Measurements from ENCODE around the gene PPP1R1B. TPM values are rescaled to one million over a fixed set of nuclear protein-coding genes. Genes with fewer than 3 reads are reported as not detected.

PPP1R1B gene
- total and polyA plus RNA-seq, 2 donors (not counting 1 experiment from before 2014, with no cell fraction given), result not detected

DNA sequence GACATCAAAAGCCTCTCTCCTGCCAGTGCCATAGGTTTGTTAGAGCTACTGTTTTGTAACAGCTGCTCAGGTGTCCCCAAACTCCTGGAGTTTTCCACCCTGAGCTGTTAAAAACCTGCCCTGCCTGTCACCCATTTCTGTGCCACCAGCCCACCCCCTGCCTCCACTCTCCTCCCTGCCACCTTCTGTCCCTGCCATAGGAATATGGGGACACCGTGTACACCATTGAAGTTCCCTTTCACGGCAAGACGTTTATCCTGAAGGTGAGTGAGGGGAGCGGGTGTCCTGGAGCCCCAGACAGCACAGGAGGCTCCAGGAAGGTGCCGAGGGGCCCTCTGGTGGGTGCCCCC, 33.2 kb downstream of the PPP1R1B start:
- Mint-ChIP-seq H3K4me3 (peak overlapping the region; percentile 67), H3K4me1 (peaks cover 40% of the 10 kb centered on the region)
- 83% methylated on average over 4 of the region's 5 CpGs for WGBS (ENCODE audit: insufficient coverage)

More for the DNA sequence above, 33.2 kb downstream of the PPP1R1B start:
- DNase-seq (no peak), ATAC-seq (ENCODE audit: low read depth) (no peak)
- ChIA-PET POLR2A (interaction anchor here (0.6 to 0.9 kb wide), 2 partner anchors 15 to 16 kb away, joined by 7 read pairs; no protein-coding TSS in a partner anchor), CTCF (interaction anchor here (0.6 to 1.6 kb wide), 7 partner anchors 8 to 39 kb away, joined by 3 to 7 read pairs (median 5); partner anchors contain the start of gene PNMT)
- Histone ChIP-seq H3K27me3 (replicated peaks in 1 of 4; ENCODE audit: control extremely low read depth in 1 of 4, control insufficient read depth in 3 of 4, insufficient read depth in 4 of 4, low read length in 3 of 4) (no peaks in the 10 kb centered on the region), H3K9ac (ENCODE audit: low read length) (no peak overlapping the region), H3K4me3 (ENCODE audit: control extremely low read depth in 1 of 5, extremely low read depth in 1 of 5, insufficient read depth in 1 of 5, low read depth in 2 of 5, low read length in 4 of 5) (peak overlapping the region in 1 of 5 experiments; percentile 9), H3K9me3 (ENCODE audit: control extremely low read depth in 1 of 3, control insufficient read depth in 2 of 3, insufficient read depth in 1 of 3, low read length in 2 of 3) (no peaks in the 10 kb centered on the region), H4K20me1 (ENCODE audit: control insufficient read depth, insufficient read depth, low read length, poor library complexity, severe bottlenecking) (no peaks in the 10 kb centered on the region), H3K79me2 (ENCODE audit: control insufficient read depth, insufficient read depth, low read length) (peaks cover 17% of the 10 kb centered on the region), H2AFZ (ENCODE audit: insufficient read depth, low read depth, low read length, poor library complexity, severe bottlenecking) (peak overlapping the region; percentile 44), H3K4me2 (replicated peaks; ENCODE audit: low read depth, low read length, poor library complexity, severe bottlenecking) (peak overlapping the region; percentile 58), H3K4me1 (ENCODE audit: control insufficient read depth in 2 of 2, insufficient read depth in 2 of 2, low read length in 2 of 2) (peaks cover 34 to 55% of the 10 kb centered on the region in 2 donors), H3K36me3 (replicated peaks in 1 of 2; ENCODE audit: control extremely low read depth in 1 of 2, control insufficient read depth in 1 of 2, extremely low read depth in 1 of 2, insufficient read depth in 2 of 2, low read length in 1 of 2) (peaks cover 0 to 36% of the 10 kb centered on the region in 2 experiments), H3K27ac (ENCODE audit: low read length in 2 of 2) (peak overlapping the region; percentile 81)
- no peak for TF ChIP-seq EZH2 (IDR thresholded peaks at IDR 0.05; ENCODE audit: borderline replicate concordance, insufficient read depth, low read depth, low read length, poor library complexity, severe bottlenecking)
- TF ChIP-seq, protein P1, sequence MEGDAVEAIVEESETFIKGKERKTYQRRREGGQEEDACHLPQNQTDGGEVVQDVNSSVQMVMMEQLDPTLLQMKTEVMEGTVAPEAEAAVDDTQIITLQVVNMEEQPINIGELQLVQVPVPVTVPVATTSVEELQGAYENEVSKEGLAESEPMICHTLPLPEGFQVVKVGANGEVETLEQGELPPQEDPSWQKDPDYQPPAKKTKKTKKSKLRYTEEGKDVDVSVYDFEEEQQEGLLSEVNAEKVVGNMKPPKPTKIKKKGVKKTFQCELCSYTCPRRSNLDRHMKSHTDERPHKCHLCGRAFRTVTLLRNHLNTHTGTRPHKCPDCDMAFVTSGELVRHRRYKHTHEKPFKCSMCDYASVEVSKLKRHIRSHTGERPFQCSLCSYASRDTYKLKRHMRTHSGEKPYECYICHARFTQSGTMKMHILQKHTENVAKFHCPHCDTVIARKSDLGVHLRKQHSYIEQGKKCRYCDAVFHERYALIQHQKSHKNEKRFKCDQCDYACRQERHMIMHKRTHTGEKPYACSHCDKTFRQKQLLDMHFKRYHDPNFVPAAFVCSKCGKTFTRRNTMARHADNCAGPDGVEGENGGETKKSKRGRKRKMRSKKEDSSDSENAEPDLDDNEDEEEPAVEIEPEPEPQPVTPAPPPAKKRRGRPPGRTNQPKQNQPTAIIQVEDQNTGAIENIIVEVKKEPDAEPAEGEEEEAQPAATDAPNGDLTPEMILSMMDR (IDR thresholded peaks at IDR 0.05), result no peak
- H3K27me3 Mint-ChIP-seq, result no peaks in the 10 kb centered on the region
- no peaks in the 10 kb centered on the region for H3K9me3 Mint-ChIP-seq (ENCODE audit: insufficient read depth)
- intact Hi-C loops (cut with micrococcal nuclease), result no loop called here
- H3K27ac Mint-ChIP-seq, result peak overlapping the region; percentile 96

Data from B cell (primary cell).